C4-2B (cell line): ENCODE results near the gene SPC24.

Source experiments
- ZFX ChIP-seq: fragments of 450-650 bp; IDR thresholded peaks from 2 replicates; pipeline ENCODE4 v1.6.1; 2017
- TF ChIP-seq, protein P1 (sequence below): fragments of 450-650 bp; conservative IDR thresholded peaks from 2 replicates; pipeline ENCODE4 v1.5.1; 2017; ENCODE audit warnings: mild to moderate bottlenecking

DNA sequence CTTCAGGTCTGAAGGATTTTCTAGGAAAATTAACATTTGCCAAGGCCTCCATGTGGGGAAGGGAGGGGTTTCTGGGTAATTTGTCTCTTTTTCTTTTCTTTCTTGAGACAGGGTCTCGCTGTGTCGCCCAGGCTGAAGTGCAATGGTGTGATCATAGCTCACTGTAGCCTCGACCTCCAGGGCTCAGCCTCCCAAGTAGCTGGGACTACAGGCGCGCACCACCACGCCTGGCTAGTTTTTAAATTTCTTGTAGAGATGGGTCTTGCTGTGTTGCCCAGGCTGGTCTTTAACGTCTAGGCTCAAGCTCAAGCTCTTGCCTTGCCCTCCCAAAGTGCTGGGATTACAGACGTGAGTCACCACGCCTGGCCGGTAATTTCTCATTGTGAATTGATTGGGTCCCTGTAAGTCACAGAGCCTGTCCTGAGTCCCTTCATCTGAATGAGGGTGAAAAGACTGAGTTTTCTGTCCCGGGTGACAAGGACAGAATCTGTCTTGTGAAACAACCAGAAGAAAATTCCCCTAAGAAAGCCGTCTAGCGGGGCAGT, 10.0 kb upstream of the SPC24 start:
- TF ChIP-seq, protein P1, sequence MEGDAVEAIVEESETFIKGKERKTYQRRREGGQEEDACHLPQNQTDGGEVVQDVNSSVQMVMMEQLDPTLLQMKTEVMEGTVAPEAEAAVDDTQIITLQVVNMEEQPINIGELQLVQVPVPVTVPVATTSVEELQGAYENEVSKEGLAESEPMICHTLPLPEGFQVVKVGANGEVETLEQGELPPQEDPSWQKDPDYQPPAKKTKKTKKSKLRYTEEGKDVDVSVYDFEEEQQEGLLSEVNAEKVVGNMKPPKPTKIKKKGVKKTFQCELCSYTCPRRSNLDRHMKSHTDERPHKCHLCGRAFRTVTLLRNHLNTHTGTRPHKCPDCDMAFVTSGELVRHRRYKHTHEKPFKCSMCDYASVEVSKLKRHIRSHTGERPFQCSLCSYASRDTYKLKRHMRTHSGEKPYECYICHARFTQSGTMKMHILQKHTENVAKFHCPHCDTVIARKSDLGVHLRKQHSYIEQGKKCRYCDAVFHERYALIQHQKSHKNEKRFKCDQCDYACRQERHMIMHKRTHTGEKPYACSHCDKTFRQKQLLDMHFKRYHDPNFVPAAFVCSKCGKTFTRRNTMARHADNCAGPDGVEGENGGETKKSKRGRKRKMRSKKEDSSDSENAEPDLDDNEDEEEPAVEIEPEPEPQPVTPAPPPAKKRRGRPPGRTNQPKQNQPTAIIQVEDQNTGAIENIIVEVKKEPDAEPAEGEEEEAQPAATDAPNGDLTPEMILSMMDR = no peak
- TF ChIP-seq ZFX = no peak
